Measurements from ENCODE around the gene RASA4. TPM values are rescaled to one million over a fixed set of nuclear protein-coding genes. Genes with fewer than 3 reads are reported as not detected.
"Not testable (repeated sequence)": the region's sequence is repeated elsewhere in the genome, so short reads cannot be mapped to it uniquely, and the experiment has no call there.

Gene RASA4
- 10.3 TPM for polyA plus RNA-seq (2013, experiment 1 of 2)
- 13.2 TPM for polyA plus RNA-seq (2013, experiment 2 of 2)

- H3K9ac ChIP-seq (ENCODE audit: low read depth, low read length): not testable (repeated sequence)
- WGBS: under 1% methylated on average over 13 of the region's 62 CpGs
Observed at GRCh38 chr7:102616507-102617125, at the start of gene RASA4. RASA4 (minus strand) TSS chr7:102616756; CDS start chr7:102616689, 67 bp downstream.

GRCh38 chr7:102664765-102665164 is 48.2 kb upstream of the RASA4 start:
- not testable (repeated sequence) for H3K9ac ChIP-seq (ENCODE audit: low read depth, low read length); H3K27me3 ChIP-seq (ENCODE audit: insufficient read depth, low read length); H3K27ac ChIP-seq (ENCODE audit: low read depth, low read length); H3K36me3 ChIP-seq (ENCODE audit: insufficient read depth, low read length); H3K4me3 ChIP-seq (ENCODE audit: low read length); H3K9me3 ChIP-seq (ENCODE audit: insufficient read depth, low read depth, low read length); H3K4me1 ChIP-seq (ENCODE audit: insufficient read depth, low read length)
- 88% methylated on average over 2 of the region's 11 CpGs for WGBS

More at GRCh38 chr7:102616507-102617125, at the start of gene RASA4:
- H3K4me3 ChIP-seq (ENCODE audit: low read length): peak within 1 kb of the TSS; percentile 47
- H3K27ac ChIP-seq (ENCODE audit: low read depth, low read length); H3K9me3 ChIP-seq (ENCODE audit: insufficient read depth, low read depth, low read length); H3K4me1 ChIP-seq (ENCODE audit: insufficient read depth, low read length); H3K36me3 ChIP-seq (ENCODE audit: insufficient read depth, low read length); H3K27me3 ChIP-seq (ENCODE audit: insufficient read depth, low read length): not testable (repeated sequence)

GRCh38 chr7:102649924-102650323 is 33.4 kb upstream of the RASA4 start, which contains the start of gene SPDYE2B:
SPDYE2B (plus strand) TSS chr7:102650319; CDS start chr7:102652349, 2,030 bp downstream.
- not testable (repeated sequence) for H3K9me3 ChIP-seq (ENCODE audit: insufficient read depth, low read depth, low read length); H3K4me3 ChIP-seq (ENCODE audit: low read length); H3K9ac ChIP-seq (ENCODE audit: low read depth, low read length); H3K27ac ChIP-seq (ENCODE audit: low read depth, low read length); H3K27me3 ChIP-seq (ENCODE audit: insufficient read depth, low read length); H3K4me1 ChIP-seq (ENCODE audit: insufficient read depth, low read length); H3K36me3 ChIP-seq (ENCODE audit: insufficient read depth, low read length)
- WGBS: no CpG with 5 or more reads among the region's 4 CpGs

- WGBS: 91% methylated on average over 5 of the region's 7 CpGs
- not testable (repeated sequence) for H3K27me3 ChIP-seq (ENCODE audit: insufficient read depth, low read length); H3K4me3 ChIP-seq (ENCODE audit: low read length); H3K27ac ChIP-seq (ENCODE audit: low read depth, low read length); H3K9me3 ChIP-seq (ENCODE audit: insufficient read depth, low read depth, low read length); H3K9ac ChIP-seq (ENCODE audit: low read depth, low read length); H3K4me1 ChIP-seq (ENCODE audit: insufficient read depth, low read length); H3K36me3 ChIP-seq (ENCODE audit: insufficient read depth, low read length)
Observed at GRCh38 chr7:102647813-102648212, 31.3 kb upstream of the RASA4 start.

- H3K36me3 ChIP-seq (ENCODE audit: insufficient read depth, low read length); H3K4me3 ChIP-seq (ENCODE audit: low read length); H3K27me3 ChIP-seq (ENCODE audit: insufficient read depth, low read length); H3K27ac ChIP-seq (ENCODE audit: low read depth, low read length); H3K9ac ChIP-seq (ENCODE audit: low read depth, low read length); H3K4me1 ChIP-seq (ENCODE audit: insufficient read depth, low read length); H3K9me3 ChIP-seq (ENCODE audit: insufficient read depth, low read depth, low read length): not testable (repeated sequence)
- no CpG with 5 or more reads among the region's 1 CpG for WGBS
Observed at GRCh38 chr7:102643404-102643803, 26.8 kb upstream of the RASA4 start.

GRCh38 chr7:102642691-102643090 is 26.1 kb upstream of the RASA4 start, which contains the start of gene UPK3BL1:
UPK3BL1 (minus strand) TSS chr7:102642791; CDS start chr7:102642741, 50 bp downstream.
- not testable (repeated sequence) for H3K9ac ChIP-seq (ENCODE audit: low read depth, low read length); H3K27me3 ChIP-seq (ENCODE audit: insufficient read depth, low read length); H3K36me3 ChIP-seq (ENCODE audit: insufficient read depth, low read length); H3K4me3 ChIP-seq (ENCODE audit: low read length); H3K9me3 ChIP-seq (ENCODE audit: insufficient read depth, low read depth, low read length); H3K27ac ChIP-seq (ENCODE audit: low read depth, low read length); H3K4me1 ChIP-seq (ENCODE audit: insufficient read depth, low read length)
- no CpG with 5 or more reads among the region's 9 CpGs for WGBS

- not testable (repeated sequence) for H3K4me3 ChIP-seq (ENCODE audit: low read length); H3K27ac ChIP-seq (ENCODE audit: low read depth, low read length); H3K9me3 ChIP-seq (ENCODE audit: insufficient read depth, low read depth, low read length); H3K27me3 ChIP-seq (ENCODE audit: insufficient read depth, low read length); H3K36me3 ChIP-seq (ENCODE audit: insufficient read depth, low read length); H3K9ac ChIP-seq (ENCODE audit: low read depth, low read length); H3K4me1 ChIP-seq (ENCODE audit: insufficient read depth, low read length)
- 88% methylated on average over 5 of the region's 11 CpGs for WGBS
Observed at GRCh38 chr7:102638848-102639247, 22.3 kb upstream of the RASA4 start.

- not testable (repeated sequence) for H3K36me3 ChIP-seq (ENCODE audit: insufficient read depth, low read length); H3K4me1 ChIP-seq (ENCODE audit: insufficient read depth, low read length); H3K27me3 ChIP-seq (ENCODE audit: insufficient read depth, low read length); H3K4me3 ChIP-seq (ENCODE audit: low read length); H3K9me3 ChIP-seq (ENCODE audit: insufficient read depth, low read depth, low read length); H3K27ac ChIP-seq (ENCODE audit: low read depth, low read length); H3K9ac ChIP-seq (ENCODE audit: low read depth, low read length)
- WGBS: 89% methylated on average over 7 of the region's 13 CpGs
Observed at GRCh38 chr7:102636956-102637355, 20.4 kb upstream of the RASA4 start.

- H3K36me3 ChIP-seq (ENCODE audit: insufficient read depth, low read length); H3K4me3 ChIP-seq (ENCODE audit: low read length); H3K9me3 ChIP-seq (ENCODE audit: insufficient read depth, low read depth, low read length); H3K9ac ChIP-seq (ENCODE audit: low read depth, low read length); H3K27ac ChIP-seq (ENCODE audit: low read depth, low read length); H3K27me3 ChIP-seq (ENCODE audit: insufficient read depth, low read length); H3K4me1 ChIP-seq (ENCODE audit: insufficient read depth, low read length): not testable (repeated sequence)
- no CpG with 5 or more reads among the region's 5 CpGs for WGBS
Observed at GRCh38 chr7:102635354-102635753, 18.8 kb upstream of the RASA4 start.

- H3K9ac ChIP-seq (ENCODE audit: low read depth, low read length); H3K27ac ChIP-seq (ENCODE audit: low read depth, low read length); H3K27me3 ChIP-seq (ENCODE audit: insufficient read depth, low read length); H3K4me3 ChIP-seq (ENCODE audit: low read length); H3K9me3 ChIP-seq (ENCODE audit: insufficient read depth, low read depth, low read length); H3K4me1 ChIP-seq (ENCODE audit: insufficient read depth, low read length); H3K36me3 ChIP-seq (ENCODE audit: insufficient read depth, low read length): not testable (repeated sequence)
- WGBS: 90% methylated on average over 2 of the region's 6 CpGs
Observed at GRCh38 chr7:102634299-102634698, 17.7 kb upstream of the RASA4 start.

- no CpG with 5 or more reads among the region's 9 CpGs for WGBS
- not testable (repeated sequence) for H3K9me3 ChIP-seq (ENCODE audit: insufficient read depth, low read depth, low read length); H3K4me1 ChIP-seq (ENCODE audit: insufficient read depth, low read length); H3K4me3 ChIP-seq (ENCODE audit: low read length); H3K27me3 ChIP-seq (ENCODE audit: insufficient read depth, low read length); H3K9ac ChIP-seq (ENCODE audit: low read depth, low read length); H3K27ac ChIP-seq (ENCODE audit: low read depth, low read length); H3K36me3 ChIP-seq (ENCODE audit: insufficient read depth, low read length)
Observed at GRCh38 chr7:102630622-102631021, 14.1 kb upstream of the RASA4 start.

GRCh38 chr7:102627271-102627904 is 10.8 kb upstream of the RASA4 start:
- not testable (repeated sequence) for H3K4me1 ChIP-seq (ENCODE audit: insufficient read depth, low read length); H3K4me3 ChIP-seq (ENCODE audit: low read length); H3K27ac ChIP-seq (ENCODE audit: low read depth, low read length); H3K27me3 ChIP-seq (ENCODE audit: insufficient read depth, low read length); H3K9me3 ChIP-seq (ENCODE audit: insufficient read depth, low read depth, low read length); H3K36me3 ChIP-seq (ENCODE audit: insufficient read depth, low read length); H3K9ac ChIP-seq (ENCODE audit: low read depth, low read length)
- no CpG with 5 or more reads among the region's 8 CpGs for WGBS

Data from HUES64 (cell line).